Activated gamma-delta T cell (primary cell): Measurements from ENCODE around the gene CCSER2.
"Not testable (repeated sequence)": the region's sequence is repeated elsewhere in the genome, so short reads cannot be mapped to it uniquely, and the experiment has no call there.

Experiments used
- DNase-seq: peaks from one replicate; lab custom pipeline; 2025; lab: John Stamatoyannopoulos, UW

CCSER2 gene

DNA sequence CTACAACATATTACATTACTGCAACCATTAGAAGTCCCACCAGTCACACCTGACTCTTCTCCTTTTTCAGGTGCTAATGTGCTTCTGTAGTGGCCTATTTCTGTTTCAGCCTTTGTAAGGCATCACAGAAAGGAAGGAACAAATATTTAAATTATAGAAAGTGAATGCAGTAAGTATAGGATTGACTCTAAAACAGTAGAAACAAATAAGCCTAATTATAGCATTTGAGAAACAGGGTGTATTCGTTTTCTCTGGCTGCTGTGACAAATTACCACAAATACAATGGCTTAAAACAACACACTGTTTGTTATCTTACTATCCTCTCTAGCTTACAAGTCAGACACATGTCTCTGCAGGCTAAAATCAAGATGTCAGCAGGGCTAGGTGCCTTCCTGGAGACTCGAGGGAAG, 69.4 kb downstream of the CCSER2 start:
- no peak for DNase-seq

DNA sequence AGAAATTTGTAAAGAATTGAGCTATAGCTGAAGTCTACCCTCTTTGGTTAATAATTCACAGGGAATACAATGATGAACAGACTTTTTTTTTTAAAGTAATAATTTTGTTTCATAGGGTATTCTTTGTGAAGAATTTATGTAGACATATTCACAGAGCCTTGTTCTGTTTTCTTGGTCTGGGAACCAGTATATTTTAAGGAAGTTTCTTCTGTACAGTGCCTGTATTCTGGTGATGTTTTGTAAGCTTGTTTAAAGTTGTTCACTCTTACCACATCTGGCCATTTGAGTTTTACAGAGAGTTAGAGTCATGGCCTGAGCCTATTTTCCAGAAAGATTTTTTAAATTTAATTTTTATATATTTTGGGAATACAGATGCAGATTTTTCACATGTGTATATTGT, 70.3 kb downstream of the CCSER2 start:
- no peak for DNase-seq

DNA sequence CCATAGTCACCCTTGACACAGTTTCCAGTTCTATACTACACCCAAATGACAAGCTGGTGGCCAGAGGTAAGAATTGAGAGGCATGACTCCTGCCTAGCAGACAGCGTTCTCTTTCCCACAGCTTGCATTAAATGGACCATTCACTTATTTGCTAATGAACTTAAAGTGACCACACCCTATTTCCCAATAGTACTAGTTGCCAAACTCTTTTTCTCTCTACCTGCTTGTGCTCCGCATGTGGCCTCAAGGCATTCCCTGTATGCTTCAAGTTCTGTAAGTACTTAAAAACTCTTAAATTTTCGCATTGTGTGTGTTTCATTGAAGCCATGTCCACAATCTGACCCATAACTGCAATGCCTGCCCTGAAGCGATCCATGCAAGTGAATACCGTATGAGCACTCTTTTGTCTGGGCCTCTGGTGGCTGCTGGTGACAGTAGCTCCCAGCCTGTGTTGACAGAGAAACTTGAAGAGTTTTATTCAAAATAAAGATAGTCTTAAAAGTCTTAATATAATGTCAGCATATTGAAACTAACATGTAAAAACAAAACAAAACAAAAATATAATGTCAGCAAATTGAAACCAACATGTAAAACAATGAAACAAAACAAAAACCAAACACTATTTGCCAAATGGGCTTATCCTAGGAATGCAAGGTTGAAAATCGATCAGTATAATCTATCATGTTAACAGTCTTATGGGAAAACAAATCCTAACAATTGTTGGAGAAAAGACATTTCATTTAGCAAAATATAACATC, 73.6 kb downstream of the CCSER2 start:
- DNase-seq = no peak

DNA sequence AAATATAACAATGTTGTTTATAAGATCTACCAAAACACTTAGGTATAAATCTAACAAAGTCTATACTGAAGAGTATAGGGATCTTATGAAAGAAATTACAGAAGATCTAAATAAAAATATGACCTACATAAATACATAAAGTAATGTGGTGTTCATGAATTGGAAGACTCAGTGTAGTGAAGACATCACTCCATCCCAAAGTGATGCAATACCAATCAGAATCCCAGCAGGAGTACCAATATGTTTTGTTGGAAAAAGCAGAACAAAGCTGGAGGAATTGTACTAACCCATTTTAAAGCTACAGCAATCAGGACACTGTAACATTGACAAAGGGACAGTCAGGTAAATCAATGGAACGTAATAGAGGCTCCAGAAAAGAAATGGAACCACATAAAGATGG, 76.4 kb downstream of the CCSER2 start:
- DNase-seq = no peak

DNA sequence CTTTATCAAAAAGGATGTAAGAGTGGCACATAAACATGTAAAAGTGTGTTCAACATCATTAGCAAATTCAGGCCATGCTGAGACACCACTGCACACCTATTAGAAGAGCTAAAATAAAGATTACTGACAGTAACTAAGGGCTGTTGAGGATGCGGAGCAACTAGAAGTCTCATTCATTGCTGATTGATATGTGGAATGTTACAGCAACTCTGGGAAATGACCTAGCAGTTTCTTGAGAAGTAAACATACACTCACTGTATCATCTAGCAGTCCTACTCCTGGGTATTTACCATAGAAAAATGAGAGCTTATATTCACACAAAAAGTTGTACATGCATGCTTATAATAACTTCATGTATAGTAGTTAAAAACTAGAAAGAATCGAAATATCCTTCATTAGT, 77.3 kb downstream of the CCSER2 start:
- no peak for DNase-seq

DNA sequence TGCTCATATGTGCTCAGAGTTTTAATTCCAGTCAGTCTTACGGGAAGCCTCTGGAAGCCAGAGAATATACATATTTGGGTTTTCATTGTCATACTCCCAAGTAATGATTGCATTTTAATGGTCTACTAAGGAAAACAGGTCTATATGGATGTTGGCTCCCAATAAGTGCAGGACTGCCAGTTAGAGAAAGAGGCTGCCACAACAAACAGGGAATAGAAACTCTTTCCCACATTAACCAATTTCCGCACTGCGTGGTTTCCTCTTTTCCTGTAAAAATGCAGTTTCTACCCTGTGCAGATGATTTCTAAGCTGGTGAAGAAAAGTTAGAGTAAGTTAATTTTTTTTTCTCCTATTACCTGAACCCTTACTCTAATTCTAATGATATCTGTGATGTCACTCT, 78.2 kb downstream of the CCSER2 start:
- no peak for DNase-seq

DNA sequence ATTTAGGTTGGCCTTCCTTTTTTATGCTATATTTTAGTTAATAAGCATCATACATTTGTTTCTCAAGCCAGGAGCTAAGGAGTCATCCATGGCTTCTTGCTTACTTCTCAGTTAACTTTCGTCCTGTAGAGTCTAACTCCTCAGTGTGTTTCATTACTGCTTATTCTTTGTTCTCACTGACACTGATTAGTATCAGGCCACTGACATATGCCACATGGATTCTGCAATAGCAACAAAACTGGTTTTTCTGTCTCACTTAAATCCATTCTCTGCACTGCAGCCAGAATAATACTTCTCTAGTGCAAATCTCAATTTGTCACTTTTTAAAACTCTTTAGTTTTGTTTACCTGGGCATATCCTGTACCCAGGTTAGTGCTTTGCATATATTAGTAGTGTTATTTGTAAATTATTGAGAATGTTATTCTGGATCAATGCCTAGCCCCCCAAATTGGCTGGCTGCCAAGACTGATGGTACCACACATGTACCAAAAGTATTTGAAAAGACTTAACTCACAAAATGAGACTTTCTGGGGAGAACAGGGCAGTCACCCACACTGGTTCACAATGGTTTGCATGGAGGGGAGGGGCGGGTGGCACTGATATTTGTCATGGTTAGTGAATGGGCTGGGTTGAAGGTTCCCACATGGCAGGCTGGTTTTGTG, 79.1 kb downstream of the CCSER2 start:
- DNase-seq = no peak

DNA sequence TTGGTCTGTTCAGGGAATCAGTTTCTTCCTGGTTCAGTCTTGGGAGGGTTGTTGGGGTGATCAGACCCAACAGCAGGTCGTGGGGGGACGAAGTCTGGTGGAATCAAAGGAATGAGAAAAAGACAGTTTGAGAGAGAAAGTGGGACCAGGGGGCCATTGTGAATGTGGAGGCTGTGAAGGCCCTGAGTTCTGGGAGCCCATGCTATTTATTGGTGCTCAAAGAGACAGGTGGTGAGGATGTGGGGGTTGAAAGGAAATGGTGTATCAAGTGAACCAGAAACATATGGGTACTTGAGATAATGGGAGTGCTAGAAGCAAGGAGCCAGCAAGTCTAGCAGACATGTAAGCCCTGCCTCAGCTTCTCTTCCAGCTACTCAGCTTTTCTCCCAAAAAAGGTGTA, 84.1 kb downstream of the CCSER2 start:
- DNase-seq = no peak

DNA sequence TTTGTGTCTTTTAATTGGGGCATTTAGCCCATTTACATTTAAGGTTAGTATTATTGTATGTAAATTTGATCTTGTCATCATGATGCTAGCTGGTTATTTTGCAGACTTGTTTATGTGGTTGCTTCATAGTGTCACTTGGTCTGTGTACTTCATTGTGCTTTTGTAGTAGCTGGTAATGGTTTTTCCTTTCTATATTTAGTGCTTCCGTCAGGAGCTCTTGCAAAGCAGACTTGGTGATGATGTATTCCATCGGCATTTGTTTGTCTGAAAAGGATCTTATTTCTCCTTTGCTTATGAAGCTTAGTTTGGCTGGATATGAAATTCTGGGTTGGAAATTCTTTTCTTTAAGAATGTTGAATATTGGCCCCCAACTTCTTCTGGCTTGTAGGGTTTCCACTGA, 85.7 kb downstream of the CCSER2 start:
- not testable (repeated sequence) for DNase-seq

DNA sequence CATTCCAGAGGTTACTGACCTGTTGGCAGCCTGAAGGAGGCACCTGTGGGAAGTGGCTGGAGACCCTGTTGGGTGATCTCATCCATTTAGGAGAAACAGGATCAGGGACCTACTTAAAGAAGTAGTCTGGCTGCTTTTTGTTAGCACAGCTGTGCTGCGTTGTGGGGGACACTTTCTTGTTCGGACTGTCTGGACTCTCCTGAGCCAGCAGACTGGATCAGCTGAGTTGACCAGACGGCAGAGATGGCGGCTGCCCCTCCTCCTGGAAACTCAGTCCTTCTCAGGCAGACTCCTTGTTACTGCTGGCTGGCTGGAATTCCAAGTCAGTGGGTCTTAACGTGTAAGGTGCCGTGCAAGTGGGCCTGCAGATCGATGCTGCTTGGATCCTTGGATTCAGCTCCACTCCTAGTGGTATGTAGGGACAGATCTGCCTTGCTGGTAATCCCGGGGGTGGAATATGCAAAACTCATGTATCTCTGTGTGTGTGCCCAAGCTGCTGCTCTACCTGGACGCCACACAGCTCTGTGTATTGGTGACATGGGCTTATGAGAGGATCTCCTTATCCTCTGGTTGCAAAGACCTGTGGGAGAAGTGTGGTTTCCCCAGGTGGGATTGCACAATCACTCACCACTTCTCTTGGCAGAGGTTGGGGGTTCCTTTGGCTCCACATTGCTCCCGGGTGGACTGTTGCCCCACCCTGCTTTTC, 87.3 kb downstream of the CCSER2 start:
- no peak for DNase-seq

DNA sequence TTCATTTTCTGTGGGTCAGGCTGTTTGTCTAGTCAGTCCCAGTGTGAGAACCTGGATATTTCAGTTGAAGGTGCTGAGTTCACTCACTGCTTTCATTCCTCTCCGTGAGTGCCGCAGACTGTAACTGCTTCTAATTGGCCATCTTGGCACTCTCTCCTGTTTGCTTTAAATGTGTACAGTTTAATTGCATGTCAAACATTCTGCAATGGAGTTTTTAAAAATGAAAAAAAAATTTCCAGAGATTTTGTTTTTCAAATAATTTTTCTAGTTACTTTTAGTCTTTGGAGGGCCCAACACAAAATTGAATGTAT, 87.8 kb downstream of the CCSER2 start:
- DNase-seq = no peak

DNA sequence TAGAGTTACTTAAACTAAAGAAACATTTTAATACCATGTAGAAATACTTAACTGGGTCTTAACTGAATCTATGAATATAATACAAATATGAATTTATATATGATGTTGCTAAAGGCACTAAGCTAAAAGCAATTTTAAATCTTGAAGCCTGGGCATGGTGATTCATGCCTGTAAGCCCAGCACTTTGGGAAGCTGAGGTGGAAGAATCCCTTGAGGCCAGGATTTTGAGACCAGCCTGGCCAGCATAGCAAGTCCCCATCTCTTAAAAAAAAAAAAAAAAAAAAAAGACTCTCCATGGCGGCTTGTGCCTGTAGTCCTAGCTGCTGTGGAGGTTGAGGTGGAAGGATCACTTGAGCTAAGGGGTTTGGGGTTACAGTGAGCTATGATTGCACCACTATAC, 95.3 kb downstream of the CCSER2 start:
- no peak for DNase-seq

DNA sequence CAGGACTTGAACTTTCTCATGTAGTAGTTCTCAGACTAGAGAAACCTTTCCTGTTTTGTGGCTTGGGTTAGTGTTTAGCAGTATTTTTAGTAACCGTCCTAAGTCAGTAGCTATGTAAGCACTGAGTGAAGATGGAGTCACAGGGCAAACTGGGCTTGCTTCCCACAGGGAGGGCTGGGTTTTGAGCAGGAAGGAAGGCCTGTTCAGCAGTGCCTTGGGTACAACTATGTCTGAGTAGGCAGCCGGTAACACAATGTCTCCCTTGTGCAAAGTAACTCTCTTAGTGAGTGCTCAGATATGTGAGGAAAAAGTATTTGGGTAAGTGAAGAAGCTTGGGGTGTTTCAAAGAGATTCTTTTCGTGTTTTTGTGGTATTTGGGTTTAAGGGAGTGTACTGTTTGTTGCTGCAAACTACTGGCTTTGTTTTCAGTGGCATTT, 96.4 kb downstream of the CCSER2 start:
- no peak for DNase-seq

DNA sequence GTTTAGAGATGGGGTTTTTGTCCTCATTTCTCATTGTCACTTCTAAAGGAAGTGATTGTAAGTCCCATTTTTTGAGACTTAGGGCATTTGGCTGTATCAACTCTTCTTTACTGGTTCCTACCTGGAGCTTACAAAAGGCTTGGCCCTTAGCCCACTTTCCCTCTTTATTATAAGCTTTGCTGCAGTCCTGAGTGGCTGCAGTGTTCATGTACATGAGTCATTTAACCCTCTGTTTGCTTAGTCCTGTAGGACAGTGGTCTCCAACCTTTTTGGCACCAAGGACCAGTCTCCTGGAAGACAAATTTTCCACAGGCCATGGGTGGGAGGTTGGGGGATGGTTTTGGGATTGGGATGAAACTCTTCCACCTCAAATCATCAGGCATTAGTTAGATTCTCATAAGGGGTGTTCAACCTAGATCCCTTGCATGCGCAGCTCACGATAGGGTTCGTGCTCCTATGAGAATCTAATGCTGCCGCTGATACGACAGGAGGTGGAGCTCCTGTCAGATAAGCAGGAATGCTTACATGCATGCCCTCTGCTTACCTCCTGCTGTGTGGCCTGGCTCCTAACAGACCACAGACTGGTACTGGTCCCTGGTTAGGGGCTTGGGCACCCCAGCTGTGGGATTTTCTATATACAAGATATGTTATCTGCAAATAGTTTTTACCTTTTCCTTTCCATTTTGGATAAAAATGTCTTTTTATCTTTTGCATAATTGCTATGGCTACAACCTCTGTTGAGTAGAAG, 99.7 kb downstream of the CCSER2 start:
- DNase-seq = no peak

DNA sequence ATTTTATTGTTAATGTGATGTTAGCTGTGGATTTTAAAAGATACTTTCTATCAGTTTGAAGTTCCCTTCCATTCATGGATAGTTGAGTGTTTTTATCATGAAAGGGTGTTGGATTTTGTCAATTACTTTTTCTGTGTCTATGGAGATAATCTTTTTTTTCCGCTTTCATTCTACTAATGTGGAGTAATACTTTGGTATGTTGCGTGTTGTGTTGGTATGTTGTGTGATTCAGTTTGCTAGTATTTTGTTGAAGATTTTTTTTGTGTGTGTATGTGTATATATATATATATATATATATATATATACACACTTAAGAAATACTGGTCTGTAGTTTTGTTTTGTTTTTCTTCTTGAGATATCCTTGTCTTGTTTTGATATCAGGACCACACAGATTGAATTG, 100.3 kb downstream of the CCSER2 start:
- no peak for DNase-seq

DNA sequence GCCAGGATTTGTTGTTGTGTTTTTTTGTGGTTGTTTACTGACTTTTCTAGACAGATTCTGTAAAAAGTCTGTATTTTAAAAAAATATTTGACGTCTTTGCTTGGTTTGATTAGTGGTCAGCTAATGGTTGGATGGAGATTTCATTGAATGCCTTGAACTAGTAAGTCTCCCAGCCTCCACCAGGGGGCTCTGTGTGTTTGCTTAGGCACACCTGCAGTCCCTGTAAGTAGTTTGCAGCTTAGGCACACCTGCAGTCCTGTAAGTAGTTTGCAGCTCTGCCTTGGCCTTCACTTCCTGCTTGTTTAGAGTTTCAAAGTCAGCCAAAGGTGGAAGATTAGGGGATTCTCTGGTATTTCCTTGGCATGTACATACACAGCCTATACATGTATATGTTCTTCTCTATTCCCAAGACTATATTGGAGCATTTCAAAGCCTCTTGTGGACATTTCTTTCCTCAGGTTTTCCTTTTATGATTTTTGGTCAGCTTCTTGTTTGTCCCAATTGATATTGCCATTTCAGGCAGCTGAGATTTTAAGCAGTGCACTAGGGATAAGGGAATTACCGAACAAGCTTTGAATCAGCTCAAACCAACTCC, 101.6 kb downstream of the CCSER2 start:
- DNase-seq = no peak

DNA sequence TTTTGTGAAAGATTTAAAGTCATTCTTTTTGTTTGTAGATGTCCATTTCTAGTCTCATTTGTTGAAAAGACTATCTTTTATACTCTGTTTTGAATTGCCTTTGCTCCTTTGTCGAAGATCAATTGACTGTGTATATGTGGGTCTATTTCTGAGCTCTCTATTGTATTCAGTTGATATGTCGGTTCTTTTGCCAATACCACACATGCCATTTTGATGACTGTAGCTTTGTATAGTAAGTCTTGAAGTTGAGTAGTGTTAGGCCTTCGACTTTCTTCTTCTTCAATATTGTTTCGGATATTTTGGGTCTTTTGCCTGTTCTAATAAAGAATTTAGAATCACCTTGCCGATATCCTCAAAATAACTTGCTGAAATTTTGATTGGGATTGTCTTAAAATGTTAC, 104.5 kb downstream of the CCSER2 start:
- DNase-seq = no peak

DNA sequence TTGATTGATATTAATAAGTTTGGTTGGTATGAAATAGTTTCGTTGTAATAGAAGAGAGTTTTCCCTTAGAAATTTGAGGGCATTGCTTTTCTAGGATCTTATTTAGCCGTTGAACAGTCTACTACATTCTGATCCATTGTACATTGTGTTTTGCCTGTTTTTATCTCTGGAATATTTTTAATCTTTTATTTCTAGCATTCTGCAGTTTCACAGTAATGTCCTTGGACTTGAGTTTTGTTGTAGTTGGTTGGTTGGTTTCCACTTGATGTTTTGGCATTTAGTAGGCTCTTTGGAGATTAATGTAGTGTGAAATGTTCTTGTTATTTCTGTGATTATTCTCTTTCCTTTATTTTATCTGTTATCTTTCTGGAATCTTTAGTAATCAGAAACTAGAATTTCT, 112.4 kb downstream of the CCSER2 start:
- DNase-seq = no peak

DNA sequence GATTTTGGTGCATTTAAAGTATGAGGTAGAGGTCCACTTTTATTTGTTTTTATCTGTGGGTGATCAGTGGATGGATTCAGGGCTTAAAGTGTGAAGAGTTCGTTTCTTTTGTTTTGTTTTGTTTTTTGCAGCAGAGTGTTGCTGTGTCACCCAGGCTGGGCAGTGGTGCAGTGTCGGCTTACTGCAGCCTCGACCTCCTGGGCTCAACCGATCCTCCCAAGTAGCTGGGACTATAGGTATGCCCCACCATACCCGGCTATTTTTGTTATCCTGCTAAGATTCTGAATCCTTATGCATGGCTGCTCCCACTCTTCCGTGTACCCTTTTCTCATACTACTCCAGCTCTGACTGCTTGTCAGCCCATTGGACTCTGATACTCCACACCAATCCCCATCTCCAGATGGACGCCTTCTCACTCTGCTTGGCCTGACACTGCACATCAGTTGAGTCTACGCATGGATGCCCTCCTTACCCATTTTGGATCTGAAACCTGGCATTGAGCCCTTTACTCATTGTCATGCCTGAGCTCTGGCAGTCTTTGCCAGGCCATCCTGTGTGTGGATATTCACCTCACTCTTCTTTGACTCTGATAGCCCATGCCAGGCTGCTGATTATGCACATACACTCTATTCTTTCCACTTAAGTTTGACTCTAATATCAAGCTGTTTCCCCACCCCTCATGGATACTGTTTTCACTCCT, 119.5 kb downstream of the CCSER2 start:
- no peak for DNase-seq

DNA sequence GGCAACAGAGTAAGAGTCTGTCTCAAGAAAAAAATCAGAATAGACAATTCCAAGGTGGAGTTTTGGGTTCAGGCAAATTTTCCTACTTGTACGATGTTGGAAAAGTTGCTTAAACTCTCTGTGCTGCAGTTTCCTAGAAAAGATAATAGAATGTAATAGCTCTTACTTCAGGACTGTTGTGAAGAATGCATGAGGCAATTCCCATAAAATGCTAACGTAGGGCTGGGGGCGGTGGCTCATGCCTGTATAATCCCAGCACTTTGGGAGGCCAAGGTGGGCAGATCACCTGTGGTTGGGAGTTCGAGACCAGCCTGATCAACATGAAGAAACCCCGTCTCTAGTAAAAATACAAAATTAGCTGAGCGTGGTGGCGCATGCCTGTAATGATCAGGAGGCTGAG, 121.0 kb downstream of the CCSER2 start:
- not testable (repeated sequence) for DNase-seq

DNA sequence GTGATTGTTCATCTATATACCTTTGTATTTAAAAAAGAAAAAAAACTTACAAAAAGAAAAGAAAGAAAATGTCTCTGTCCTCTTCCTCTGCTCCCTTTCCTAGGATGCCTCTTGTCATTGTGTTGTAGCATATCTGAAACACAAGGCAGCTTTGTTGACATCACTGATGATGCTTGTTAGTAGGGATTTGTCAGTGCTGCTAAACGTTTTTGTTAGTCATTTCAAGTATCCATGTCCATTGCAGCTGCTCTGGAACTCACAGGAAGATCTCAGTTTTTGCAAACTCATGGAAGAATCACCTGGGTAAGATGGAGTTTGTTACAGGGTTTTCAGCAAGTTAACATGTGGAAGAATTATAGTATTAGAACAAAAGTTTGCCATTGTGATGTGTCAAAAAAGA, 123.6 kb downstream of the CCSER2 start:
- DNase-seq = no peak

DNA sequence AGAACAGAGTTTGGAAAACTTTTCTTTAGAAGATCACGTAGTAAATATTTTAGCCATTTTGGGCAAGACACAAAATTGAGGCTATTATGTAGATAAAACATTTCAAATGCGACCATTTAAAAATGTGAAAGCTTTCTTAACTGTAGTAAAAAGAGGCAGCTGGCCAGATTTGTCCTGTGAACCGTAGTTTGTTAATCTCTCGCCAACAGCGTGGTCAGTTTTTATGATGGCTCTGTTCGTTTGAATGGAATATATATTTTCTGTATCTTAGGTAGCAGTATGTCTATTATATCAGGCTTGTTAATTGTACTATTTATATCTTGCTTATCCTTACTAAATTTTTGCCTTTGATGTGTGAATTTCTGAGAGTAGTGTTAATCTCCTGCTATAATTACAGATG, 124.9 kb downstream of the CCSER2 start:
- no peak for DNase-seq
